Stimulated activated CD8-positive, alpha-beta memory T cell treated with anti-CD3 and anti-CD28 coated beads, Interleukin-4, amount 100 ng/mL, for 4 hours (primary cell): ENCODE data around the gene KISS1R.
A peak's percentile ranks its signal among the peaks of the same experiment; 100 is the strongest.

ENCODE experiments used
- DNase-seq, 2 donors: peaks; one replicate each; pipeline ENCODE4 v3.0.0-alpha.2; 2020; ENCODE audit warnings: low read depth in 2 of 2, low spot score in 1 of 2

KISS1R gene

GRCh38 chr19:899336-900042, 17.6 kb upstream of the KISS1R start:
- no peak for DNase-seq

- no peak for DNase-seq
Measured at GRCh38 chr19:900043-900301, 17.2 kb upstream of the KISS1R start.

- DNase-seq = no peak
Measured at GRCh38 chr19:900302-901111, 16.6 kb upstream of the KISS1R start.

GRCh38 chr19:901216-902092, 15.7 kb upstream of the KISS1R start:
- no peak for DNase-seq

DNA sequence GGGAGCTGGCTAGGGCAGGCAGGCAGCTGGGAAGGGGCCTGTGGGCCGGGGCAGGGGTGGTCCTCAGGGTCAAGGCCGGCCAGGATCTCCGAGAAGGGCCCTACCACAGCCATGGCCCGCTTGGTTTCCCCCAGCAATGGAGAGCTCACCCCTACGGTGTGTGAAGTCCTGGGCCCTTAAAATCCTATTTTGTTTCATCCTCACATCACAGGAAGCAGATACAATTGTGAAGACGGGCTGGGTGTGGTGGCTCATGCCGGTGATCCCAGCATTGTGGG, 15.1 kb upstream of the KISS1R start:
- DNase-seq = no peak

GRCh38 chr19:902446-903226, 14.5 kb upstream of the KISS1R start:
- no peak for DNase-seq

DNA sequence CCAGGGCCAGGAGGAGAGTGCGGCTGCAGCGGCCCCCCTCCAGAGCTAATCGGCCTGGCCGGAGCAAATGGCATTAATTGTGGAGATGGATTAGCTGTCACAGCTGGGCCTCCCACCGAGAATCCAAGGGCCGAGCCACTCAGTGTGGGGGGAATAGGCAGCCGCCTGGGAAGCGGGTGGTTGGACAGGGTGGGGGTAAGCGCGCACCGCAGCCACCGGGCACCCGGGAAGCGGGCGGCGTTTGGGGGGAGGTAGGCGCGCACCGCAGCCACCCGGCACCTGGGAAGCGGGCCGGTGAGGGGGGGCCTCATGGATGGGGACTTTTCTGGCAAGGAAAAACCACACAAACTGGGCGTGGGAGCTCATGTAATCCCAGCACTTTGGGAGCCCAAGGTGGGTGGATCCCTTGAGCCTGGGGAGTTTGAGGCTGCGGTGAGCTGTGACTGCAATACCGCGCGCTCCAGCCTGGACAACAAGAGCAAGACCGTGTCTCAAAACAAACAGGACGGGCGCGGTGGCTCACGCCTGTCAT, 13.8 kb upstream of the KISS1R start:
- DNase-seq = no peak

GRCh38 chr19:904545-904944, 12.6 kb upstream of the KISS1R start:
- no peak for DNase-seq

DNA sequence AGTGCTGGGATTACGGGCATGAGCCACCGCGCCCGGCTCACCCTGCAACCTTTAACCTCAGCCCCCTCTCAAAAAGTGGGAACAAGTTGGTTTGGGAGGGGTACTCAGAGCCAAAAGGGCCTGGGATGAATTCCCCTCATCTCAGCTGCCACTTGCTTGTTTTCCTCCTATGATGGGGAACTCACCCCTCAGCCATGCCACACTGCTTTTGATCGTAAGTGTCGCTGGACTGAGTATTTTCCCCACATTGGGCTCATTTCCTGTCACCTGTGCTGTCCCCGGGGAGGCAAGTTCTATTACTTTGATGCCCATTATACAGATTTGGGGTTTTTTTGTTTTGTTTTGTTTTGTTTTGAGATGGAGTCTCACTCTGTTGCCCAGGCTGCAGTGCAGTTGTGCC, 10.7 kb upstream of the KISS1R start:
- no peak for DNase-seq

- no peak for DNase-seq
Measured at GRCh38 chr19:907183-907853, 9.8 kb upstream of the KISS1R start.

- no peak for DNase-seq
Measured at GRCh38 chr19:911197-912033, 5.7 kb upstream of the KISS1R start.

GRCh38 chr19:912181-913079, 4.7 kb upstream of the KISS1R start:
- no peak for DNase-seq

- DNase-seq = peak; percentile 60 to 71
Measured at GRCh38 chr19:913080-913748, 3.9 kb upstream of the KISS1R start, which contains the start of gene R3HDM4. Gene R3HDM4 (minus strand): TSS chr19:913219. CDS start chr19:913157, 62 bp downstream.

GRCh38 chr19:916645-917322, 349 bp upstream of the KISS1R start:
- no peak for DNase-seq

DNA sequence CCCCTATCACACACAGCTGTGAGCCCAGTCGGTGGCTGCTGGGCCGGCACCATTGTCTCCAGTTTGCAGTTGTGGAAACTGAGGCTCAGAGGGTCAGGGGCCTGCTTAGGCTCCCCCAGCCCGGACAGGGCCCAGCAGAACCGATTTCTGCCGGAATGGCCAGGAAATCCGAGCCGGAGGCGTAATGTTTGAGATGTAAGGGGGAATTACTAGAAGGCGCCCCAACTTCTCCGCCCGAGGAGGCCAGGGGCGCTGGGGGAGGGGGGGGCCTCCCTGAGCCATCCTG, 962 bp downstream of the KISS1R start:
- DNase-seq = no peak

GRCh38 chr19:918481-919198, 1.5 kb downstream of the KISS1R start:
- no peak for DNase-seq
